MV-4-11 (cell line): Measurements from ENCODE around the gene OLFM1.
"Not testable (repeated sequence)": the region's sequence is repeated elsewhere in the genome, so short reads cannot be mapped to it uniquely, and the experiment has no call there.

ENCODE experiments used
- DNase-seq: peaks from one replicate; lab custom pipeline; 2025; lab: John Stamatoyannopoulos, UW

The OLFM1 gene

GRCh38 chr9:135060461-135061116, 26.9 kb upstream of the OLFM1 start:
- DNase-seq: no peak

GRCh38 chr9:135061441-135061840, 26.0 kb upstream of the OLFM1 start:
- DNase-seq: no peak

- no peak for DNase-seq
These were observed 25.2 kb upstream of the OLFM1 start for GRCh38 chr9:135062254-135062653.

GRCh38 chr9:135063466-135063865, 24.0 kb upstream of the OLFM1 start:
- DNase-seq: not testable (repeated sequence)

GRCh38 chr9:135063888-135064287, 23.6 kb upstream of the OLFM1 start:
- not testable (repeated sequence) for DNase-seq

- DNase-seq: no peak
These were observed 22.3 kb upstream of the OLFM1 start for GRCh38 chr9:135065151-135065550.

GRCh38 chr9:135065804-135066203, 21.7 kb upstream of the OLFM1 start:
- DNase-seq: no peak

- no peak for DNase-seq
These were observed 21.2 kb upstream of the OLFM1 start for GRCh38 chr9:135066291-135066690.

- DNase-seq: no peak
These were observed 20.3 kb upstream of the OLFM1 start for GRCh38 chr9:135067096-135067710.

GRCh38 chr9:135068776-135069415, 18.6 kb upstream of the OLFM1 start:
- DNase-seq: no peak

GRCh38 chr9:135069558-135070197, 17.8 kb upstream of the OLFM1 start:
- no peak for DNase-seq

GRCh38 chr9:135070198-135070951, 17.1 kb upstream of the OLFM1 start:
- no peak for DNase-seq

GRCh38 chr9:135070964-135071735, 16.3 kb upstream of the OLFM1 start:
- peak; percentile 3 for DNase-seq

GRCh38 chr9:135073081-135073740, 14.3 kb upstream of the OLFM1 start:
- no peak for DNase-seq

- no peak for DNase-seq
These were observed 13.6 kb upstream of the OLFM1 start for GRCh38 chr9:135073741-135074305.

GRCh38 chr9:135074354-135075233, 12.9 kb upstream of the OLFM1 start:
- DNase-seq: no peak

- DNase-seq: no peak
These were observed 12.0 kb upstream of the OLFM1 start for GRCh38 chr9:135075234-135076142.

- DNase-seq: no peak
These were observed 11.2 kb upstream of the OLFM1 start for GRCh38 chr9:135076143-135076875.
